Coronary artery (tissue), 2 donors: ENCODE data around the gene UGT1A7.

Experiments used
- DNase-seq: peaks from one replicate; pipeline ENCODE4 v3.0.0-alpha.2; 2017; ENCODE audit warnings: low spot score
- H3K27ac ChIP-seq, 2 donors: fragments of 200-600 bp; sonication (generic); one replicate each; pipeline ENCODE4 v1.5.1; 2016 to 2019
- H3K4me3 ChIP-seq: fragments of 200-600 bp; sonication (generic); 2 replicates; pipeline ENCODE4 v1.5.1; 2016; ENCODE audit warnings: mild to moderate bottlenecking, moderate library complexity
- TF ChIP-seq, protein P1 (sequence below): fragments of 200-600 bp; sonication (generic); IDR thresholded peaks from one replicate; pipeline ENCODE4 v1.5.1; 2019; ENCODE audit warnings: antibody characterized with exemption

UGT1A7 gene

DNA sequence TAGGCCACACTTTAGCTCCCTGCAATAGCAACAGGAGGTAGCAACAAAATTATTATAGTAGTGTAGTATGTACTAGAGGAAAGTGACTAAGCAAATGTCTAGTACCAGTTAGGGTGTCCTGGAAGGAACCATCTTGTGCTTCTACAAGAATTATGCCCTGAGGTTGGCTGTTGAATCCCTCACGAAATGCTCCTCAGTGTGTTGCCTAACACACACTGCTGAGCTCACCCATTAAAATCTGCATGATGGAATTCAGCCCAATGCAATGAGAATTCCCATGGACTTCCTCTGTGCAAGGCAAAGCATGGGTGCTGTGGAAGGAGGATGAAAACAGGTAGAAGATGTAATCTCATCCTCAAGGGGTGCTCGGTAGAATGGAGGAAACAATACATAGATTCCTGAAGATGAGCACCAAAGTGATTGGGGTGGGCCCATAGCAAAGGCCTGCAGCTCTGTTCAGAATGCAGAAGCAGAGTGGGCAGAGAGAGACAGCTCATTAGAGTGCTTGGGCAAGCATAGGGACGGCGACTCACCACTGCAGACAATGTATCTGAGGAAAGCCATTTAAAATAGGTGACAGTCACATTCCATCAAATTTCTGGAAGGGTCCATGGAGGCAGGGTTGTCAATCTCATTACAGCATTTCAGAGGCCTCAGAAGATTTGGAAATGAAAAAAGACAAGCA, 1.2 kb upstream of the UGT1A7 start:
- DNase-seq, result no peak
- Histone ChIP-seq H3K4me3 (no peak overlapping the region), H3K27ac (no peak overlapping the region)
- TF ChIP-seq, protein P1, sequence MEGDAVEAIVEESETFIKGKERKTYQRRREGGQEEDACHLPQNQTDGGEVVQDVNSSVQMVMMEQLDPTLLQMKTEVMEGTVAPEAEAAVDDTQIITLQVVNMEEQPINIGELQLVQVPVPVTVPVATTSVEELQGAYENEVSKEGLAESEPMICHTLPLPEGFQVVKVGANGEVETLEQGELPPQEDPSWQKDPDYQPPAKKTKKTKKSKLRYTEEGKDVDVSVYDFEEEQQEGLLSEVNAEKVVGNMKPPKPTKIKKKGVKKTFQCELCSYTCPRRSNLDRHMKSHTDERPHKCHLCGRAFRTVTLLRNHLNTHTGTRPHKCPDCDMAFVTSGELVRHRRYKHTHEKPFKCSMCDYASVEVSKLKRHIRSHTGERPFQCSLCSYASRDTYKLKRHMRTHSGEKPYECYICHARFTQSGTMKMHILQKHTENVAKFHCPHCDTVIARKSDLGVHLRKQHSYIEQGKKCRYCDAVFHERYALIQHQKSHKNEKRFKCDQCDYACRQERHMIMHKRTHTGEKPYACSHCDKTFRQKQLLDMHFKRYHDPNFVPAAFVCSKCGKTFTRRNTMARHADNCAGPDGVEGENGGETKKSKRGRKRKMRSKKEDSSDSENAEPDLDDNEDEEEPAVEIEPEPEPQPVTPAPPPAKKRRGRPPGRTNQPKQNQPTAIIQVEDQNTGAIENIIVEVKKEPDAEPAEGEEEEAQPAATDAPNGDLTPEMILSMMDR, result no peak

DNA sequence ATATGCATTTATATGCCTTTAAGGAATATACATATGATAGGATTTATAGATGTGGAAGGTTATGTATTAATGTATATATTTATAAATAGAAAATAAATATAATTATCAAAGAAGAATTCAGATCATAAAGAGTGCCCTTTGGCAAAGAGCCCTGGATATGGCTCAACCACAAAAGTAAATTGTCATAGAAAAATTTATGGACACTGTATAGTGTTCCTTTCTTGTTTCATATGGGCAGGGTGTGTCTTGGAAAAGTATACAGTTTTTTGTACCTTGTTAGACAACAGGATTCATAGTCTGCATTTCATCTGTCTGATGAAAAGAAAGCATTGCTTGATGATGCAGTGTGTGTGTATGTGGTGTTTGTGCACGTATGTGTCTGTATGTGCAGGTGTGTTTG, 2.9 kb downstream of the UGT1A7 start:
- Histone ChIP-seq H3K4me3 (no peak overlapping the region), H3K27ac (no peak overlapping the region)
- TF ChIP-seq, protein P1, result no peak
- DNase-seq, result no peak

DNA sequence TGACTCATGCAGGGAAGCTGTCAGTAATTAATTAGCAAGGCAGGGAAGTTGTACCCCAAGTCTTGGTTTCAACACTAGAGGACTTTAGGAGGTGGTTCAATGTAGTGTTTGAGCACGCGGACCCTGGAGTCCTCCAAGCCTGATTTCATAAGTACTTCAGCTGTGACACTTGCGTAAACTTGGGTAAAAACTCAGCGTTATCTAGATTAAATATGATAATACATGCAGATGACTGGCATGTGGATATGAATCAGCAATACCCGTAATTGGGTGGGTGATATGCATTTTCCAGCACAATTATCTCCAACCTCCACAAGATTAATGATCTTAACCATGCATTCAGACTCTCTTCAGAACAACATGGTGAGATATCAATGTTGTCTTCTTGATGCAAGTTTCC, 5.2 kb downstream of the UGT1A7 start:
- no peak overlapping the region for H3K27ac ChIP-seq
- DNase-seq, result no peak
- TF ChIP-seq, protein P1, result no peak

DNA sequence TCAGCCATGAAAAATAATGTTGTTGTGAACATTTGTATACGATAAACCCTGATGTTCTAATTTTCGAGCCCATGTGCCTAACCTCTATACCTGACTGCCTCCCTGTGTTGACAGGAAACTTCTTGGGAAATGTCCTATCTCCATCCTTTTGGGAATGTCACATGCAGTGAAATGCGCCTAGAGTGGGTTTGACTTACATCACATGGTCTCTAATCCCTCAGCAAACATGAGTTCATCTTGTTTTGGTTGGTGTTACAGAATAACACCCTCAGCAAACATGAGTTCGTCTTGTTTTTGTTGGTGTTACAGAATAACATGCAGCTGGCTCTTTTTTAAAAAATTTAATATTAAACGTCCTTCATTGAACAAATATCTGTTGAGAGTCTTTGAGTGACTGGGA, 6.6 kb downstream of the UGT1A7 start:
- TF ChIP-seq, protein P1, result no peak
- Histone ChIP-seq H3K4me3 (no peak overlapping the region), H3K27ac (no peak overlapping the region)
- no peak for DNase-seq

More for the DNA sequence above, 5.2 kb downstream of the UGT1A7 start:
- no peak overlapping the region for H3K4me3 ChIP-seq

DNA sequence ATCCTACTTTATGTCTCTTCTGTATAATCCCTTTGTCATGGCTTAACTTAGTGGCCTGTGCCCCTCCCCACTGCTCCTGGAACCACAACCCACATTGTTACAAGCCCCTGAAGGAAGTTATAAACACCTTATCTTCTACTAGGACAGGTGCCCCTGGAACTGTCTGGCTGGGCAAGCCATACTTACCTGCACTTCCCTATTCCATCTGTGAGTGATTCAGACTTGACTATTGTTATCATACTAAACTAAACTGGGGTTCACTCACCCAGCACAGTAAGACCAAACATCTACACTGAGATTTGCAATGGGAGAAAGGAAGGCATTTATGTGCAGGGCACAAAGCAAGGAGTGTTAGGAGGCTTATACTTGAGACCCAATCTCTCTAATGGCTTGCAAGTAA, 7.3 kb downstream of the UGT1A7 start:
- TF ChIP-seq, protein P1, result no peak
- no peak overlapping the region for H3K27ac ChIP-seq
- no peak overlapping the region for H3K4me3 ChIP-seq
- DNase-seq, result no peak

DNA sequence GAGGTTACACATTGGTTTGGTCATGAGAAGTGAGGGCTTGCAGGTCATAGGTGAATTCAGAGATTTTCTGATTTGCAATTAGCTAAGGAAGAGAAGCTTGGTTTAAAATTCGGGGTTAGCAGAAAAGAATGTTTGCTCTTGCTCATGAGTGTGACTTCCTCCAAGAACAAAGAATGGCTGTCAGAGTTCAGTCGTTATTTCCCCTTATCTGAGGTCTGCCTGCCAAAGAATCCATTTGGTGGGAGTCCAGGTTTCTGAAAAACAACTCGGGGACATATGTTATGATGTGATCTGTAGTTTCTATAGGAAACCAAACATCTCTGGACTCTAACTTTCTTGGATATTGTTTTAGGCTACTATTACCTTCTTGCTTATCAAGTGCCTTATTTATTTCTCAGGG, 7.8 kb downstream of the UGT1A7 start:
- Histone ChIP-seq H3K4me3 (no peak overlapping the region), H3K27ac (no peak overlapping the region)
- no peak for DNase-seq
- TF ChIP-seq, protein P1, result no peak

DNA sequence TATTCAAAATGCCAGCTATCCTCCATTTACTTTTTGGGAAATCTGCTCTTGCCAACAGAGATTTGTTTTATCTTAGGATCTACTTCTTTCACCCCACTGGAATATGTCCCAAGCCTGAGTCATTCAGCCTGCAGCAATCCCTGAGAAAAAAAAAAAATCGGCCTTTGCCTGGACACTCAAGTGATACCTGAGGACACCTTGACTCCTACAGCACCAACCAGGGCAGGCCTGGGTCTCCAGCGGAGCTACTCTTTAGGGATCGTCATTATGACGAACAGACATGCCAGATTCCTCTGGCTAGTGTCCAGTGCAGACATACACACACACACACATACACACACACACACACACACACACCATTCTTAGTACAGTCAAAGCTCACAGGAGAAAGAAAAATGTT, 8.7 kb downstream of the UGT1A7 start:
- no peak overlapping the region for H3K4me3 ChIP-seq
- H3K27ac ChIP-seq, result no peak overlapping the region
- no peak for DNase-seq
- TF ChIP-seq, protein P1, result no peak
